GM23338 (cell line): ENCODE results near the gene NGEF.

ENCODE experiments used
- CREB1 ChIP-seq: fragments of 250-450 bp; sonication (Bioruptor Pico); IDR thresholded peaks from 2 replicates; pipeline ENCODE4 v1.5.0; 2020; ENCODE audit warnings: low read depth, mild to moderate bottlenecking, moderate library complexity
- CTCF ChIP-seq, 2 experiments: fragments of 200-600 bp in 1 of 2; sonication (generic) in 1 of 2; conservative IDR thresholded peaks; 2 replicates each; pipeline versions ENCODE4 v1.5.1 to v1.6.1; 2016 to 2017; ENCODE audit warnings: antibody characterized with exemption in 2 of 2, low read depth in 2 of 2, mild to moderate bottlenecking in 2 of 2, moderate library complexity in 1 of 2
- EZH2 ChIP-seq: fragments of 200-600 bp; sonication (generic); IDR thresholded peaks from one replicate; pipeline ENCODE4 v1.8.0; 2017; ENCODE audit warnings: antibody characterized with exemption, mild to moderate bottlenecking, low read depth; ENCODE audit not compliant: unreplicated experiment
- POLR2AphosphoS5 ChIP-seq: IDR thresholded peaks from 2 replicates; pipeline ENCODE4 v1.6.1; 2016; ENCODE audit warnings: antibody characterized with exemption, low read depth
- REST ChIP-seq: IDR thresholded peaks from one replicate; pipeline ENCODE4 v1.6.1; 2018; ENCODE audit warnings: antibody characterized with exemption; ENCODE audit not compliant: unreplicated experiment

DNA sequence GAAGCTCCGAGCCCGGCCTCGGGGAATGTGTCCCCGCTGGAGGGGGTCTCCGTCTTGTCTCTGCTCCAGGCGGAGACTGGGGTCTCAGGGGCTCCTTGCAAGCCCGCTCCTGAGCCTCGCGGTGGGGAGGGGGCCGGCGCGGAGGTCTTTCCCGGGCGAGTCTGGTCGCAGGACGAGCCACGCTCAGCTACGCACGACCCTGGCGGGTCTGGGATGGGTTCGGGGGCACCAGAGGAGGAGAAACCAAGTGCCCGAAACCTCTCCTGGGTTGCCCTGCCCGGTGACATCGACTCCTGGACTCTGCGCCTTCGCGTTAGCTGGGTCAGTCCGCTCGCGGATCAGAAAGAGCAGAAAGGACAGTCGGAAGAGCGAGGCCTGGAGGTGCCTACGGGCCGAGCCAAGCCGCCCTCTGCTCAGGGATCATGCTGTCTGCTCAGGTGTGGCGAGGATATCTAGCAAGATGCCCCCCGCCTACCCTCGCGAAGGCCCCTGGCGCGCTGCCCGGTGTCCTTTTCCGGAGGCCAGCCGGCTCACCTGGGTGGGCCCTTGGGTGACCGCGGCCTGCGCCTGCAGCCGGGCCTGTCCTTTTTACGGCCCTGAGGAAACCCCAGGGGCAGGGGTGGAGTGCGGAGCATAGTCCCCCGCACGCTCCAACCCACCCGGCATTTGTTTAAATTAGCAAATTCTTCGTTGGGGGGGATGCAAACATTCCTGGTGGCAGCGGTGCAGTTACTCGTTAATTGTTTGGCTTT, 84.3 kb downstream of the NGEF start:
- TF ChIP-seq CTCF (conservative IDR thresholded peaks at IDR 0.05; ENCODE audit: low read depth in 2 of 2) (no peak), EZH2 (peak; percentile 73), POLR2AphosphoS5 (no peak), CREB1 (CRISPR knock-in tag) (no peak), REST (no peak)
